Skin epidermis (tissue), 12 donors: Measurements from ENCODE around the gene UBE2Q1.

Experiments used
- H3K27ac ChIP-seq, 21 experiments: fragments of 200-600 bp; sonication (generic) in 11 of 21; one replicate each; pipeline ENCODE4 v1.5.0; 2020; ENCODE audit warnings: mild to moderate bottlenecking in 3 of 21, inconsistent platforms in 2 of 21, moderate library complexity in 2 of 21
- H3K4me3 ChIP-seq, 7 experiments: fragments of 200-600 bp; sonication (generic) in 2 of 7; one replicate each; pipeline ENCODE4 v1.5.0; 2020; ENCODE audit warnings: inconsistent platforms in 2 of 7, mild to moderate bottlenecking in 2 of 7, moderate library complexity in 1 of 7

UBE2Q1 gene

GRCh38 chr1:154521695-154522094 lies 36.8 kb downstream of the UBE2Q1 start:
- Histone ChIP-seq H3K27ac (no peak overlapping the region), H3K4me3 (no peak overlapping the region)

GRCh38 chr1:154520333-154520732 lies 38.1 kb downstream of the UBE2Q1 start:
- Histone ChIP-seq H3K4me3 (no peak overlapping the region), H3K27ac (peak overlapping the region in 2 of 21 experiments; percentile 21 to 46)

- Histone ChIP-seq H3K27ac (peak overlapping the region in 4 of 21 experiments; percentile 2 to 46 (median 25)), H3K4me3 (no peak overlapping the region)
Observed at GRCh38 chr1:154519591-154519991, 38.9 kb downstream of the UBE2Q1 start.

GRCh38 chr1:154517661-154518060 lies 40.8 kb downstream of the UBE2Q1 start:
- no peak overlapping the region for H3K4me3 ChIP-seq
- no peak overlapping the region for H3K27ac ChIP-seq

- no peak overlapping the region for H3K27ac ChIP-seq
- H3K4me3 ChIP-seq, result no peak overlapping the region
Observed at GRCh38 chr1:154514066-154514553, 44.4 kb downstream of the UBE2Q1 start.

GRCh38 chr1:154512760-154513159 lies 45.7 kb downstream of the UBE2Q1 start:
- Histone ChIP-seq H3K4me3 (no peak overlapping the region), H3K27ac (no peak overlapping the region)

- Histone ChIP-seq H3K27ac (no peak overlapping the region), H3K4me3 (no peak overlapping the region)
Observed at GRCh38 chr1:154503898-154504297, 54.6 kb downstream of the UBE2Q1 start.

- Histone ChIP-seq H3K27ac (peak overlapping the region in 5 of 21 experiments; percentile 12 to 81 (median 77)), H3K4me3 (peak overlapping the region in 6 of 7 experiments; percentile 12 to 42 (median 34))
Observed at GRCh38 chr1:154502744-154503115, 55.7 kb downstream of the UBE2Q1 start.

GRCh38 chr1:154502066-154502743 lies 56.3 kb downstream of the UBE2Q1 start, which contains the start of the genes SHE and TDRD10:
Gene SHE, minus strand, starts transcription at chr1:154502412. Its CDS starts 386 bp downstream, at chr1:154502026.
Gene TDRD10, plus strand, starts transcription at chr1:154502219. Its CDS starts 4,685 bp downstream, at chr1:154506904.
- Histone ChIP-seq H3K27ac (peak within 1 kb of the TSS in 19 of 21 experiments; percentile 8 to 84 (median 60)), H3K4me3 (peak within 1 kb of the TSS; percentile 12 to 42 (median 32))

GRCh38 chr1:154501423-154502065 lies 56.9 kb downstream of the UBE2Q1 start:
- Histone ChIP-seq H3K4me3 (peak overlapping the region; percentile 12 to 42 (median 32)), H3K27ac (peak overlapping the region in 19 of 21 experiments; percentile 8 to 84 (median 60))

- peak overlapping the region in 2 of 21 experiments; percentile 37 to 81 for H3K27ac ChIP-seq
- peak overlapping the region in 6 of 7 experiments; percentile 12 to 42 (median 34) for H3K4me3 ChIP-seq
Observed at GRCh38 chr1:154500533-154500932, 57.9 kb downstream of the UBE2Q1 start.

- Histone ChIP-seq H3K27ac (peak overlapping the region in 2 of 21 experiments; percentile 17 to 34), H3K4me3 (peak overlapping the region in 2 of 7 experiments; percentile 23 to 42)
Observed at GRCh38 chr1:154499446-154499845, 59.0 kb downstream of the UBE2Q1 start.
